WERI-Rb-1 (cell line): ENCODE data around the gene PIK3R3.

Source experiments
- DNase-seq: peaks from one replicate; pipeline ENCODE4 v3.0.0-alpha.2; 2020
- H3K27ac ChIP-seq: fragments of 250-450 bp; sonication (Bioruptor Pico); 2 replicates; pipeline ENCODE4 v1.5.1; 2020; ENCODE audit warnings: mild to moderate bottlenecking, moderate library complexity
- H3K27me3 ChIP-seq: fragments of 250-450 bp; sonication (Bioruptor Pico); 2 replicates; pipeline ENCODE4 v1.5.1; 2021; ENCODE audit warnings: mild to moderate bottlenecking, low read depth, moderate library complexity; ENCODE audit not compliant: insufficient read depth, severe bottlenecking
- H3K36me3 ChIP-seq: fragments of 250-450 bp; sonication (Bioruptor Pico); 2 replicates; pipeline ENCODE4 v1.5.1; 2020; ENCODE audit warnings: mild to moderate bottlenecking, moderate library complexity
- H3K4me3 ChIP-seq: 2 replicates; pipeline ENCODE4 v1.5.1; 2011; ENCODE audit warnings: low read depth, mild to moderate bottlenecking, control low read depth, low read length
- H3K9me3 ChIP-seq: fragments of 250-450 bp; sonication (Bioruptor Pico); 2 replicates; pipeline ENCODE4 v1.5.1; 2021; ENCODE audit warnings: mild to moderate bottlenecking, moderate library complexity; ENCODE audit not compliant: severe bottlenecking
- CTCF ChIP-seq: IDR thresholded peaks from 2 replicates; pipeline ENCODE4 v1.5.1; 2011; ENCODE audit warnings: low read depth, mild to moderate bottlenecking, control low read depth, inconsistent platforms, low read length

Gene PIK3R3

DNA sequence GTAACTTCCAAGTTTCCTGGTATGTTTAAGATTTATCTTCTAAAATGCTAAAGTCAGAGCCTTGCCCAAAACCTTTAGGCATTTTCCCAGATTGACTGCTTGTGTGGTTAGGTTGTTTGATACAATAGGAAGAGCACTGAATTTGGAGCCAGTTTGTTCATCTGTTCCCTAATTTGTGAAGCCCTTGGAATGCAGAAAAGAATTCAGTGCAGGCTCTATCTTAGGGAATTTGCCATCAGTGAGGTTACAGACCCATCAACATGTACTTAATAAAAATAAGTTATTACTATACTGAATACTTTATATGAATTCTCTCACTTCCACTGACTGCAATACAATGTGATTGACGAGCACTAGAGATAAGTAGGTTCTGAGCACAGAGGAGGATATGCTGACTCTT is 120.2 kb downstream of the PIK3R3 start:
- no peak for DNase-seq
- no peak for TF ChIP-seq CTCF
- H3K36me3 ChIP-seq = peaks cover 48% of the 10 kb centered on the region
- H3K27ac ChIP-seq = no peak overlapping the region
- no peak overlapping the region for H3K4me3 ChIP-seq
- H3K9me3 ChIP-seq = no peaks in the 10 kb centered on the region
- H3K27me3 ChIP-seq = no peaks in the 10 kb centered on the region

- no peaks in the 10 kb centered on the region for H3K27me3 ChIP-seq
- no peaks in the 10 kb centered on the region for H3K9me3 ChIP-seq
- peaks cover 58% of the 10 kb centered on the region for H3K36me3 ChIP-seq
- DNase-seq = no peak
- no peak overlapping the region for H3K27ac ChIP-seq
- no peak overlapping the region for H3K4me3 ChIP-seq
- no peak for TF ChIP-seq CTCF
Measured at GRCh38 chr1:46011121-46011695, 121.2 kb downstream of the PIK3R3 start.

GRCh38 chr1:46010611-46011010 is 121.8 kb downstream of the PIK3R3 start:
- Histone ChIP-seq H3K36me3 (peaks cover 59% of the 10 kb centered on the region), H3K9me3 (no peaks in the 10 kb centered on the region), H3K27ac (no peak overlapping the region), H3K27me3 (no peaks in the 10 kb centered on the region), H3K4me3 (no peak overlapping the region)
- no peak for TF ChIP-seq CTCF
- DNase-seq = no peak

- H3K27ac ChIP-seq = no peak overlapping the region
- no peak overlapping the region for H3K4me3 ChIP-seq
- H3K9me3 ChIP-seq = no peaks in the 10 kb centered on the region
- no peak for TF ChIP-seq CTCF
- DNase-seq = no peak
- H3K27me3 ChIP-seq = no peaks in the 10 kb centered on the region
- H3K36me3 ChIP-seq = peaks cover 59% of the 10 kb centered on the region
Measured at GRCh38 chr1:46008585-46008984, 123.8 kb downstream of the PIK3R3 start.

DNA sequence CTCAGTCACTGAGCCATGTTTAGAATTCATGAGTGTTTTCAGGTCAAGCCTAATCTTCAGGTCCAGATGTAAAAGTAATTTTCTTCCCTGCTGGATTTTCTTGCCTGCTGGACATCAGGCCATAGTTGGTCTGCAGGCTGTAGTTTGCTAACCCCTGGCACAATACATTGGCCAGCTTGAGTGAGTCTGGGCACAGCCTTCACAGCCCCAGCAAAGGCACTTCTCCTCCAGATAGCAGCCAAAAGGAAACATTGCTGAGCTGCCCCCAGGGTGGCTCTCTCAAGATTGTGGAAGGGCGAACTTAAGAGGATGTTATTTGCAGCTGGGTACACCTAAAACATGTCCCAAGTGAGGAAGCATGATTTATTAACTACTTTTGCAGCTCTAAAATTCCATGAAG is 126.8 kb downstream of the PIK3R3 start:
- H3K9me3 ChIP-seq = no peaks in the 10 kb centered on the region
- TF ChIP-seq CTCF = no peak
- no peaks in the 10 kb centered on the region for H3K27me3 ChIP-seq
- no peak overlapping the region for H3K4me3 ChIP-seq
- H3K27ac ChIP-seq = no peak overlapping the region
- no peak for DNase-seq
- peaks cover 38% of the 10 kb centered on the region for H3K36me3 ChIP-seq

DNA sequence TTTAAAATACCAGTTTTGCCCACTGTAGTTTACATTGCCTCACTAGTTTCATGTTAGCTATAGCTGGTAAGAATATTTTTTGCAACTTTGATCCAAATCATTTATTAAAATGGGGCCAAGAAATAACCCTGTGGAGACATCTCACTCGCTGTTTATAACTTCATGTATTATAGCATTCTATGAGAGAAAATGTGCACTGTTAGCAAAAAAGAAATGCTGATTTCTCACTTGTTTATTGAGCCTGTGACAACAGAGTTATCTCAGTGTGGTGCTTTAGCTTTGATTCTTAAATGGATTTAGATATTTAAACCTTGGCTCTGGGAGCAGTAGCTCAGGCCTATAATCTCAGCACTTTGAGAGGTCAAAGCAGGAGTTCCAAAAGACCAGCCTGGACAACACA is 127.9 kb downstream of the PIK3R3 start:
- Histone ChIP-seq H3K36me3 (peaks cover 41% of the 10 kb centered on the region), H3K27me3 (no peaks in the 10 kb centered on the region), H3K27ac (no peak overlapping the region), H3K4me3 (no peak overlapping the region), H3K9me3 (no peaks in the 10 kb centered on the region)
- no peak for TF ChIP-seq CTCF
- no peak for DNase-seq
